Fibroblast of lung (primary cell): ENCODE measurements around the gene C12orf54.

Experiments used
- CTCF ChIP-seq, 2 donors: IDR thresholded peaks in 1 of 2; conservative IDR thresholded peaks in 1 of 2; 1 replicate in 1 of 2; 2 replicates in 1 of 2; pipeline ENCODE4 v1.5.1; 2011 to 2012; ENCODE audit warnings: low read length in 2 of 2, control low read depth in 1 of 2, inconsistent platforms in 1 of 2, low read depth in 1 of 2, mild to moderate bottlenecking in 1 of 2
- EZH2 ChIP-seq: IDR thresholded peaks from 2 replicates; pipeline ENCODE4 v1.5.1; 2012; ENCODE audit warnings: low read length, control low read depth, mild to moderate bottlenecking; ENCODE audit errors: missing control alignments

- TF ChIP-seq EZH2 (no peak), CTCF (conservative IDR thresholded peaks at IDR 0.05 in 1 of 2, IDR thresholded peaks at IDR 0.05 in 1 of 2; ENCODE audit: low read depth in 1 of 2, low read length in 2 of 2) (no peak)
These were observed 9.2 kb upstream of the C12orf54 start for GRCh38 chr12:48473061-48473460.
